Kidney (tissue), 14 donors: ENCODE measurements around the gene STOX2. TPM values are rescaled to one million over a fixed set of nuclear protein-coding genes. Genes with fewer than 3 reads are reported as not detected.
A peak's percentile ranks its signal among the peaks of the same experiment; 100 is the strongest.

Experiments used
- DNase-seq, 5 donors: peaks; one replicate each; pipeline ENCODE4 v3.0.0-alpha.2; 2013 to 2020
- FAIRE-seq: peaks from 2 replicates; lab custom pipeline; 2012; peaks lifted over from hg19 to GRCh38; lab: Jason Lieb, UNC
- H3K27ac ChIP-seq, 2 donors: one replicate each; pipeline ENCODE4 v1.7.0; 2013; ENCODE audit warnings: low read depth in 2 of 2, low read length in 2 of 2, inconsistent platforms in 1 of 2
- H3K27me3 ChIP-seq: one replicate; pipeline ENCODE4 v1.7.1; 2013; ENCODE audit warnings: low read length, inconsistent platforms; ENCODE audit not compliant: control insufficient read depth, insufficient read depth
- H3K36me3 ChIP-seq, 3 donors: one replicate each; pipeline versions ENCODE4 v1.7.0 to v1.7.1; 2013; ENCODE audit warnings: low read length in 3 of 3, control low read depth in 1 of 3, inconsistent platforms in 1 of 3; ENCODE audit not compliant: insufficient read depth in 3 of 3, control insufficient read depth in 2 of 3
- H3K4me1 ChIP-seq, 3 donors: one replicate each; pipeline versions ENCODE4 v1.7.0 to v1.7.1; 2013; ENCODE audit warnings: low read length in 3 of 3, inconsistent platforms in 1 of 3, low read depth in 1 of 3; ENCODE audit not compliant: control insufficient read depth in 2 of 3, insufficient read depth in 2 of 3
- H3K4me3 ChIP-seq, 3 donors: one replicate each; pipeline versions ENCODE4 v1.7.0 to v1.8.1; 2013; ENCODE audit warnings: low read length in 3 of 3, control low read depth in 1 of 3, inconsistent platforms in 1 of 3
- H3K9ac ChIP-seq, 3 donors: one replicate each; pipeline versions ENCODE4 v1.7.0 to v1.7.1; 2013; ENCODE audit warnings: low read length in 3 of 3, control low read depth in 1 of 3, inconsistent platforms in 1 of 3
- H3K9me3 ChIP-seq, 3 donors: one replicate each; pipeline versions ENCODE4 v1.7.0 to v1.7.1; 2013; ENCODE audit warnings: low read length in 3 of 3, control low read depth in 1 of 3, inconsistent platforms in 1 of 3; ENCODE audit not compliant: control insufficient read depth in 2 of 3, insufficient read depth in 1 of 3
- CTCF ChIP-seq: IDR thresholded peaks from 3 replicates; pipeline ENCODE4 v1.5.1; 2012; ENCODE audit warnings: mild to moderate bottlenecking, moderate library complexity, borderline replicate concordance; ENCODE audit not compliant: insufficient read depth; ENCODE audit errors: extremely low read depth
- intact Hi-C: fragments of 100-400 bp; cut with DNase I; formaldehyde crosslinking; loops from one replicate; pipeline ENCODE4 v1.11.1; 2022
- polyA plus RNA-seq: library from polyadenylated mRNA; stranded (reverse); fragments of 350-450 nt; fragmentation: Illumina TruSeq; extraction: RNeasy Lipid Tissue Mini Kit (QIAGEN cat#74804); gene quantifications from one replicate; pipeline ENCODE4 v1.2.3, GENCODE V29; 2014; ENCODE audit warnings: low read depth, low replicate concordance; ENCODE audit not compliant: insufficient read depth
- total RNA-seq: library from RNA; stranded (reverse); fragmentation: NEBNext Ultra II Directional; extraction: Animal tissue kit (Norgen Biotek cat#: 25700); gene quantifications from one replicate; pipeline ENCODE4 v1.2.1, GENCODE V29; 2021
- donor health status: control.
- donor health status: control.
- donor health status: control.
- donor health status: control.
- donor health status: control.
- donor health status: DM: yes; HTN: yes; CAD: no.
- donor health status: Normal renal cell carcinoma (clear cell type).

The STOX2 gene
- total and polyA plus RNA-seq, 2 donors from 2014 or later: 0.69 to 31.8 TPM

- intact Hi-C loops: no loop called here
- TF ChIP-seq CTCF: no peak
- H3K4me3 ChIP-seq: no peak overlapping the region
- H3K27me3 ChIP-seq: no peaks in the 10 kb centered on the region
- no peak for FAIRE-seq
- no peak overlapping the region for H3K27ac ChIP-seq
- H3K36me3 ChIP-seq: no peaks in the 10 kb centered on the region
- peak in 4 of 5 donors; percentile 60 to 89 (median 72) for DNase-seq
- H3K9ac ChIP-seq: no peak overlapping the region
- H3K4me1 ChIP-seq: no peaks in the 10 kb centered on the region
- H3K9me3 ChIP-seq: no peaks in the 10 kb centered on the region
Observed at GRCh38 chr4:184016759-184017668, 111.9 kb downstream of the STOX2 start.

- no peak for TF ChIP-seq CTCF
- no peaks in the 10 kb centered on the region for H3K27me3 ChIP-seq
- H3K9me3 ChIP-seq: no peaks in the 10 kb centered on the region
- no peaks in the 10 kb centered on the region for H3K36me3 ChIP-seq
- no peak for DNase-seq
- H3K27ac ChIP-seq: no peak overlapping the region
- H3K4me1 ChIP-seq: no peaks in the 10 kb centered on the region
- H3K4me3 ChIP-seq: no peak overlapping the region
- no peak for FAIRE-seq
- intact Hi-C loops: no loop called here
- no peak overlapping the region for H3K9ac ChIP-seq
Observed at GRCh38 chr4:184019076-184019475, 114.0 kb downstream of the STOX2 start.

- no peak for TF ChIP-seq CTCF
- no peak for FAIRE-seq
Observed at GRCh38 chr4:184019667-184020623, 114.8 kb downstream of the STOX2 start.

More at GRCh38 chr4:184019667-184020623, 114.8 kb downstream of the STOX2 start:
- no peaks in the 10 kb centered on the region for H3K9me3 ChIP-seq
- H3K4me3 ChIP-seq: no peak overlapping the region
- no peak for DNase-seq
- no peaks in the 10 kb centered on the region for H3K36me3 ChIP-seq
- no peaks in the 10 kb centered on the region for H3K27me3 ChIP-seq
- no peaks in the 10 kb centered on the region for H3K4me1 ChIP-seq
- no peak overlapping the region for H3K9ac ChIP-seq
- intact Hi-C loops: no loop called here
- H3K27ac ChIP-seq: no peak overlapping the region
